ENCODE results near the gene ARHGAP9.

The ARHGAP9 gene

GRCh38 chr12:57479376-57480115, at the start of gene ARHGAP9:
TSS of gene ARHGAP9 (minus strand) at chr12:57479866. CDS start at chr12:57479406, 460 bp downstream.
- no peaks in the 10 kb centered on the region for H3K9me3 ChIP-seq (ENCODE audit: severe bottlenecking)
- peaks cover 3% of the 10 kb centered on the region for H3K36me3 ChIP-seq
- no peaks in the 10 kb centered on the region for H3K27me3 ChIP-seq (ENCODE audit: insufficient read depth, low read depth, severe bottlenecking)
- H3K4me3 ChIP-seq (ENCODE audit: low read depth, low read length), result no peak within 1 kb of the TSS
- no peak for DNase-seq
- no peak within 1 kb of the TSS for H3K27ac ChIP-seq
- no peak for TF ChIP-seq CTCF (IDR thresholded peaks at IDR 0.05; ENCODE audit: low read depth, low read length)

GRCh38 chr12:57528831-57529555, 49.3 kb upstream of the ARHGAP9 start:
- DNase-seq, result no peak
- no peak overlapping the region for H3K27ac ChIP-seq
- TF ChIP-seq CTCF (IDR thresholded peaks at IDR 0.05; ENCODE audit: low read depth, low read length), result no peak
- H3K27me3 ChIP-seq (ENCODE audit: insufficient read depth, low read depth, severe bottlenecking), result no peaks in the 10 kb centered on the region
- H3K36me3 ChIP-seq, result peaks cover 92% of the 10 kb centered on the region
- H3K9me3 ChIP-seq (ENCODE audit: severe bottlenecking), result no peaks in the 10 kb centered on the region
- no peak overlapping the region for H3K4me3 ChIP-seq (ENCODE audit: low read depth, low read length)

DNA sequence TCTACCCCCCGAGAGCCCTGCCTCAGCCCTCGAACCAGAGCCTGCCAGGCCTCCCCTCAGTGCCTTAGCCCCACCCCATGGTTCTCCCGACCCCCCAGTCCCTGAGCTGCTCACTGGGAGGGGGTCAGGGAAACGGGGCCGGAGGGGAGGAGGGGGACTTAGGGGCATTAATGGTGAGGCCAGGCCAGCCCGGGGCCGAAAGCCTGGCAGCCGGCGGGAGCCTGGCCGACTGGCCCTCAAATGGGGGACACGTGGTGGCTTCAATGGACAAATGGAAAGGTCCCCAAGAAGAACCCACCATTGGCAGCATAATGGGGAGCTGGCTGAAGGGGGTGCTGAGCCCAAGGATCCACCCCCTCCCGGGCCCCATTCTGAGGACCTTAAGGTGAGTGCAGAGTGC, 48.5 kb upstream of the ARHGAP9 start:
- H3K36me3 ChIP-seq, result peaks cover 89% of the 10 kb centered on the region
- no peak overlapping the region for H3K27ac ChIP-seq
- H3K9me3 ChIP-seq (ENCODE audit: severe bottlenecking), result no peaks in the 10 kb centered on the region
- H3K4me3 ChIP-seq (ENCODE audit: low read depth, low read length), result no peak overlapping the region
- no peaks in the 10 kb centered on the region for H3K27me3 ChIP-seq (ENCODE audit: insufficient read depth, low read depth, severe bottlenecking)
- DNase-seq, result no peak
- no peak for TF ChIP-seq CTCF (IDR thresholded peaks at IDR 0.05; ENCODE audit: low read depth, low read length)

DNA sequence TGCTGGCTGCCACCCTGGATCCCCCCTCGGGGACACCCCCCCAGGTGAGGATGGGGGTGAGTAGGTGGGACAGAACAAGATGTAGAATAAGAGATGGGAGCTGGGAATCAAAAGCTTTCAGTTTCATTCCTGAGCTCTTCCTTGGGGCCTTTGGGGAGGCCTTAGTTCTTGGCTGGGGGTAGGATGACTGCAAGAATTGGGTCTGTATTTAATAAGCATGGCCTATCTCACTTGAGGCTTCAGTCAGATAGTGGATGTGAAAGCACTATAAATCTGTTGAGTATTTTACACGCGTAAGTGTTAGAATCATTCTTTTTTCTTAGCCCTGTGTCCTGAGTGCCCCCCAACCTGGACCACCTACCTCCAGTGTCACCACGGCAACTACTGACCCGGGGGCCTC, 47.5 kb upstream of the ARHGAP9 start:
- no peak overlapping the region for H3K27ac ChIP-seq
- no peak overlapping the region for H3K4me3 ChIP-seq (ENCODE audit: low read depth, low read length)
- no peaks in the 10 kb centered on the region for H3K9me3 ChIP-seq (ENCODE audit: severe bottlenecking)
- no peaks in the 10 kb centered on the region for H3K27me3 ChIP-seq (ENCODE audit: insufficient read depth, low read depth, severe bottlenecking)
- TF ChIP-seq CTCF (IDR thresholded peaks at IDR 0.05; ENCODE audit: low read depth, low read length), result no peak
- DNase-seq, result no peak
- peaks cover 79% of the 10 kb centered on the region for H3K36me3 ChIP-seq

DNA sequence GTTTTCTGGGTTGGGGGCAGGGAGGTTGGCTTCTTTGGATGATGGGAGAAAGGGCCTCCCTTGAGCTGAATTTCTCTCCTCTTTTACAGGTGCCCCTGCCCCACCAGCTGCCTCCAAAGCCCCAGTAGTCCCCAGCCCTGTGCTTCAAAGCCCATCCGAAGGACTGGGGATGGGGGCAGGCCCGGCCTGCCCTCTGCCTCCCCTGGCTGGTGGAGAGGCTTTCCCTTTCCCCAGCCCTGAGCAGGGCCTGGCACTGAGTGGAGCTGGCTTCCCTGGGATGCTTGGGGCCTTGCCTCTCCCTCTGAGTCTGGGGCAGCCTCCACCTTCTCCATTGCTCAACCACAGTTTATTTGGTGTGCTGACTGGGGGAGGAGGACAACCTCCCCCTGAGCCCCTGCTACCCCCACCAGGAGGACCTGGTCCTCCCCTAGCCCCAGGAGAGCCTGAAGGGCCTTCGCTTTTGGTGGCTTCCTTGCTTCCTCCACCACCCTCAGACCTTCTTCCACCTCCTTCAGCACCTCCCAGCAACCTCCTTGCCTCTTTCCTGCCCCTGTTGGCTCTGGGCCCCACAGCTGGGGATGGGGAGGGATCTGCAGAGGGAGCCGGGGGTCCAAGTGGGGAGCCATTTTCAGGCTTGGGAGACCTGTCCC, 46.9 kb upstream of the ARHGAP9 start:
- Histone ChIP-seq H3K36me3 (peaks cover 74% of the 10 kb centered on the region), H3K27me3 (ENCODE audit: insufficient read depth, low read depth, severe bottlenecking) (no peaks in the 10 kb centered on the region), H3K4me3 (ENCODE audit: low read depth, low read length) (no peak overlapping the region), H3K27ac (no peak overlapping the region), H3K9me3 (ENCODE audit: severe bottlenecking) (no peaks in the 10 kb centered on the region)
- no peak for DNase-seq
- TF ChIP-seq CTCF (IDR thresholded peaks at IDR 0.05; ENCODE audit: low read depth, low read length), result no peak

Data from WERI-Rb-1 (cell line).